MM.1S (cell line): Measurements from ENCODE around the gene CABP4.
"Not testable (repeated sequence)": the region's sequence is repeated elsewhere in the genome, so short reads cannot be mapped to it uniquely, and the experiment has no call there.

Experiments
- DNase-seq: peaks from one replicate; pipeline ENCODE4 v3.0.0-alpha.2; 2015
- H2AFZ ChIP-seq: fragments of 300-600 bp; sonication (generic); 2 replicates; pipeline ENCODE4 v1.6.0; 2016; ENCODE audit warnings: antibody characterized with exemption, low read length
- H3F3A ChIP-seq: fragments of 300-600 bp; sonication (generic); 2 replicates; pipeline ENCODE4 v1.6.1; 2016; ENCODE audit warnings: mild to moderate bottlenecking, antibody characterized with exemption, low read length, moderate library complexity, mixed read lengths; ENCODE audit not compliant: insufficient read depth
- H3K27ac ChIP-seq: fragments of 300-600 bp; sonication (generic); 2 replicates; pipeline ENCODE4 v1.5.1; 2016; ENCODE audit warnings: mild to moderate bottlenecking, low read length
- H3K27me3 ChIP-seq: fragments of 300-600 bp; sonication (generic); replicated peaks from 2 replicates; pipeline ENCODE4 v1.6.0; 2016; ENCODE audit warnings: low read length; ENCODE audit not compliant: insufficient read depth
- H3K36me3 ChIP-seq: fragments of 300-600 bp; sonication (generic); replicated peaks from 2 replicates; pipeline ENCODE4 v1.6.1; 2016; ENCODE audit warnings: mild to moderate bottlenecking, low read length, mixed read lengths; ENCODE audit not compliant: insufficient read depth
- H3K4me1 ChIP-seq: fragments of 300-600 bp; sonication (generic); 2 replicates; pipeline ENCODE4 v1.6.1; 2016; ENCODE audit warnings: low read length, mixed read lengths
- H3K4me2 ChIP-seq: fragments of 300-600 bp; sonication (generic); 2 replicates; pipeline ENCODE4 v1.6.0; 2016; ENCODE audit warnings: low read depth, low read length
- H3K4me3 ChIP-seq: fragments of 300-600 bp; sonication (generic); 2 replicates; pipeline ENCODE4 v1.5.1; 2016; ENCODE audit warnings: low read length, mixed read lengths
- H3K79me2 ChIP-seq: fragments of 300-600 bp; sonication (generic); 2 replicates; pipeline ENCODE4 v1.6.1; 2016; ENCODE audit warnings: mixed run types, low read length, mixed read lengths
- H3K9ac ChIP-seq: fragments of 300-600 bp; sonication (generic); 2 replicates; pipeline ENCODE4 v1.6.1; 2016; ENCODE audit warnings: low read length, mixed read lengths
- H3K9me2 ChIP-seq: fragments of 300-600 bp; sonication (generic); replicated peaks from 2 replicates; pipeline ENCODE4 v1.6.1; 2016; ENCODE audit warnings: mild to moderate bottlenecking, low read length, mixed read lengths; ENCODE audit not compliant: insufficient read depth
- H3K9me3 ChIP-seq: fragments of 300-600 bp; sonication (generic); replicated peaks from 2 replicates; pipeline ENCODE4 v1.6.1; 2016; ENCODE audit warnings: mild to moderate bottlenecking, low read length, mixed read lengths; ENCODE audit not compliant: insufficient read depth
- H4K20me1 ChIP-seq: fragments of 300-600 bp; sonication (generic); 2 replicates; pipeline ENCODE4 v1.6.1; 2016; ENCODE audit warnings: mild to moderate bottlenecking, low read length, moderate library complexity, mixed read lengths; ENCODE audit not compliant: insufficient read depth
- EZH2 ChIP-seq: fragments of 300-600 bp; sonication (generic); optimal IDR thresholded peaks from 2 replicates; pipeline ENCODE3; 2017; ENCODE audit warnings: low read depth, mild to moderate bottlenecking, antibody characterized with exemption, low read length, mixed read lengths
- EZH2phosphoT487 ChIP-seq: fragments of 300-600 bp; sonication (generic); IDR thresholded peaks from 2 replicates; pipeline ENCODE4 v1.6.1; 2018; ENCODE audit warnings: antibody characterized with exemption, low read length
- TF ChIP-seq, protein P1 (sequence below): fragments of 300-600 bp; sonication (generic); IDR thresholded peaks from 2 replicates; pipeline ENCODE4 v1.5.1; 2016; ENCODE audit warnings: antibody characterized with exemption, low read length, mixed read lengths

CABP4 gene

GRCh38 chr11:67482827-67483798, 28.0 kb downstream of the CABP4 start, which contains the start of gene AIP:
Gene AIP, plus strand, starts transcription at chr11:67483026. Its CDS starts 133 bp downstream, at chr11:67483159.
- Histone ChIP-seq H3F3A (no peaks in the 10 kb centered on the region), H3K4me1 (peaks cover 20% of the 10 kb centered on the region), H3K9ac (peak within 1 kb of the TSS; percentile 55), H2AFZ (peak within 1 kb of the TSS; percentile 90), H3K4me3 (peak within 1 kb of the TSS; percentile 67), H3K9me3 (no peaks in the 10 kb centered on the region), H3K27ac (peak within 1 kb of the TSS; percentile 38; the same call in 1 of the 2 replicates), H3K79me2 (peaks cover 26% of the 10 kb centered on the region), H3K36me3 (no peaks in the 10 kb centered on the region), H3K27me3 (peaks cover 21% of the 10 kb centered on the region), H3K9me2 (no peaks in the 10 kb centered on the region), H3K4me2 (peak within 1 kb of the TSS; percentile 56), H4K20me1 (no peaks in the 10 kb centered on the region)
- TF ChIP-seq EZH2phosphoT487 (no peak), EZH2 (no peak)
- TF ChIP-seq, protein P1, sequence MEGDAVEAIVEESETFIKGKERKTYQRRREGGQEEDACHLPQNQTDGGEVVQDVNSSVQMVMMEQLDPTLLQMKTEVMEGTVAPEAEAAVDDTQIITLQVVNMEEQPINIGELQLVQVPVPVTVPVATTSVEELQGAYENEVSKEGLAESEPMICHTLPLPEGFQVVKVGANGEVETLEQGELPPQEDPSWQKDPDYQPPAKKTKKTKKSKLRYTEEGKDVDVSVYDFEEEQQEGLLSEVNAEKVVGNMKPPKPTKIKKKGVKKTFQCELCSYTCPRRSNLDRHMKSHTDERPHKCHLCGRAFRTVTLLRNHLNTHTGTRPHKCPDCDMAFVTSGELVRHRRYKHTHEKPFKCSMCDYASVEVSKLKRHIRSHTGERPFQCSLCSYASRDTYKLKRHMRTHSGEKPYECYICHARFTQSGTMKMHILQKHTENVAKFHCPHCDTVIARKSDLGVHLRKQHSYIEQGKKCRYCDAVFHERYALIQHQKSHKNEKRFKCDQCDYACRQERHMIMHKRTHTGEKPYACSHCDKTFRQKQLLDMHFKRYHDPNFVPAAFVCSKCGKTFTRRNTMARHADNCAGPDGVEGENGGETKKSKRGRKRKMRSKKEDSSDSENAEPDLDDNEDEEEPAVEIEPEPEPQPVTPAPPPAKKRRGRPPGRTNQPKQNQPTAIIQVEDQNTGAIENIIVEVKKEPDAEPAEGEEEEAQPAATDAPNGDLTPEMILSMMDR: no peak
- DNase-seq: peak; percentile 99

DNA sequence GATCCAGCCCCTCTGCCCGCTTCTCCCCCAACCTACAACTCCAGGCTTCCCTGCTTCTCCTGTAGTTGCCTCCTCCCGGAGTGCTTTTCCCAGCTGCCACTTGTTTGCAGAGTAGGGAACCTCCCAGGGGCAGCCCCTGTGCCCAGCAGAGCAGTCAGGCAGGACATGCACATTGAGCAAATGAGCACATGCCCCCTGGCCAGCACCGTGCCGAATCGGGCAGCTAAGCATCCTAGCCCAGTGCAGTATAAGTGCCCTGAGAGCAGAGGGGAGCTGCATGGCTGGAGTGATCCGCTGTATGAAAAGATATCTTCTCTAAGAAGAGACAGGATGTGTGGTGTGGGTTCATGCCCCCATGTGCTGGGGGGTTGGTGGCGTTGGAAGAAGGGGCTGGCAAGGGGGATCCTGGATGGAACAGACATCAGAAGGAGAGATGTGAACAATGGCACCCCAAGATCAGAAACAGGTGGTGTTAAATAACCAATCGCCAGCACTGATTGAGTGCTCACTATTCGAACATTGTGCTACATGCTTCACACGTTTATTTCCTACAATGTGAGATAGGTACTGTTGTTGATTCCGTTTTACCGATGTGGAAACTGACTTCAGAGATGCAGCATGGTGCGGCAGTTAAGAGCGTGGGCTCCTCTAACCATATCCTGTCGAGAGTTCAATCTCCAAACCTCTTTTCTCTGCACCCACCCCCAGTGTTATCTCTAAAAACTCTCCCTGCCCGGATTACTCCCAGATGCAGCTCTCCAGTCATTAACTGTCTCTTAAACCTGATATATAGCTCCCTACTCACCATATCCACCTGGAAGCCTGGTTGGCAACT, 28.9 kb downstream of the CABP4 start:
- no peak for DNase-seq
- TF ChIP-seq, protein P1: no peak
- no peak for TF ChIP-seq EZH2
- TF ChIP-seq EZH2phosphoT487: no peak
- peaks cover 20% of the 10 kb centered on the region for H3K4me1 ChIP-seq
- no peak overlapping the region for H3K4me3 ChIP-seq
- no peak overlapping the region for H3K27ac ChIP-seq
- no peak overlapping the region for H3K9ac ChIP-seq
- H3K9me2 ChIP-seq: no peaks in the 10 kb centered on the region
- peaks cover 26% of the 10 kb centered on the region for H3K79me2 ChIP-seq
- no peaks in the 10 kb centered on the region for H3F3A ChIP-seq
- H4K20me1 ChIP-seq: no peaks in the 10 kb centered on the region
- peaks cover 13% of the 10 kb centered on the region for H3K27me3 ChIP-seq
- H3K9me3 ChIP-seq: no peaks in the 10 kb centered on the region
- peak overlapping the region; percentile 56; the same call in 1 of the 2 replicates for H3K4me2 ChIP-seq
- no peaks in the 10 kb centered on the region for H3K36me3 ChIP-seq
- H2AFZ ChIP-seq: no peak overlapping the region

DNA sequence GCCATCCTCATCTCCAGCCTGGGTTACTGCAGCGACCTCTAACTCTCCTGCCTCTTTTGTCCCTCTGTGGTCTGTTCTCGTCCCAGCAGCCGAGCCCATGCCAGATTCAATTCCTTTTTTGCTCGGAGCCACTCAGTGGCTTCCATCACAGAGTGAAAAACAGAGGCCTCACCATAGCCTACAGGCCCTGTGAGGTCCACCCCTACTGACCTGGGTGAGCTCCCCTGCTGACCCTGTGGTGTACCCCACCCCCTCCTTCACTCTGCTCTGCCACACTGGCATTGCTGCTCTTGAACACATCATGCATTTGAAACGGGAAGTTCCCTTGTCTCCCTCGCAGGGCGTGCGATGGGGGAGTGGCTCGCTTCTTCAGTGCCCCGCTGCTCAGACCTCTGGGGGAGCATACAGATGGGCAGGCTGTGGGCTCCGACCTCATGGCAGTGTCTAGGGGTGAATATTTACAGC, 29.7 kb downstream of the CABP4 start:
- no peak for DNase-seq
- Histone ChIP-seq H3K27ac (no peak overlapping the region), H3K9me2 (no peaks in the 10 kb centered on the region), H3K36me3 (no peaks in the 10 kb centered on the region), H3K9me3 (no peaks in the 10 kb centered on the region), H3F3A (no peaks in the 10 kb centered on the region), H3K4me3 (no peak overlapping the region), H3K79me2 (peaks cover 26% of the 10 kb centered on the region), H4K20me1 (no peaks in the 10 kb centered on the region), H3K4me1 (peaks cover 20% of the 10 kb centered on the region), H3K27me3 (peaks cover 5% of the 10 kb centered on the region), H2AFZ (no peak overlapping the region), H3K9ac (no peak overlapping the region), H3K4me2 (no peak overlapping the region)
- TF ChIP-seq EZH2phosphoT487 (no peak), EZH2 (no peak)
- TF ChIP-seq, protein P1: no peak

GRCh38 chr11:67485873-67486361, 30.8 kb downstream of the CABP4 start:
- H3K4me1 ChIP-seq: peaks cover 20% of the 10 kb centered on the region
- not testable (repeated sequence) for H3K9ac ChIP-seq

More at GRCh38 chr11:67485873-67486361, 30.8 kb downstream of the CABP4 start:
- H3K9me3 ChIP-seq, H2AFZ ChIP-seq, H3K4me2 ChIP-seq, H3K27me3 ChIP-seq, H3K9me2 ChIP-seq, H3F3A ChIP-seq, H4K20me1 ChIP-seq, H3K36me3 ChIP-seq, DNase-seq, H3K27ac ChIP-seq, H3K4me3 ChIP-seq: not testable (repeated sequence)
- H3K79me2 ChIP-seq: peaks cover 26% of the 10 kb centered on the region
